Stimulated activated CD8-positive, alpha-beta memory T cell treated with anti-CD3 and anti-CD28 coated beads, Interleukin-12 subunit alpha, Interleukin-12 subunit beta, amount 100 ng/mL, for 24 hours (primary cell): ENCODE data around the gene SYNM.

Source experiments
- DNase-seq: peaks from one replicate; pipeline ENCODE4 v3.0.0-alpha.2; 2020; ENCODE audit errors: extremely low read depth

Gene SYNM

DNA sequence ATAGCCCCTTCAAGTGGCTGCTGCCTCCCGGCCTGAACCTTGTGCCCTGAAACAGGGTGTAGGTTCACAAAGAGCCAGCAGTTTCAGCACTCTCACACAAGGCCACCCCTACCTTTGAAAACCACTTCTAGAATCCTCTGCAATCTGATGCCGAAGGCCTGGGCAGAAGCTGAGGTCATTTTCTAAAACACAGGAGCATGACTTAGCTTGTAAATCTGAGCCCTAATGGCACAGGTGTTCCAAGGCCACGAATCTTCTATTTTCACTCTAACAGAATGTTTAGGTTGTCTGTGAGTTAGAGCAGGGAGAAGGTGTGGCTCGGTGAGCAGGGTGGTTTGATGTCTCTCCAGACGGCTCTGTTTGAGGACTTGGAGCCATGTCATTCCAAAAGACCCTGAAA, 62.3 kb downstream of the SYNM start:
- DNase-seq, result no peak

DNA sequence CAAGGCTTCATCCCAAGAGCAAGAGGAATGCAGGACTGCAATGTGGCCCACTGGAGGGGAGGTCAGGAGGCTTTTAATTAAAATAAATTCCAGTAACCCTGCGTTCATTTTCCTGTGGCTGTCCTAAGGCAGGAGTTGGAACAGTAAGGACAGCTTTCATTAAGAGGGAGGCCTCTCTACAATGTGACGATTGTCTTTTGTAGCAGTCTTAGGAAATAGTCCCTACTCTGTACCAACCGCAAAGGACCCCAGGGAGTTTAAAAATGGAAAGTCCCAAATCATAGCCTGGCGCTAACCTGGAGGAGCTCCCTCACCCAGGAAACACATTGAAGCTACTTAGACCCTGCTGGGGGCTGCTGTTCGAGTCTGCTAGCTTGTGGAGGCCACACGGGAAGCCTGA, 62.8 kb downstream of the SYNM start:
- DNase-seq, result no peak

DNA sequence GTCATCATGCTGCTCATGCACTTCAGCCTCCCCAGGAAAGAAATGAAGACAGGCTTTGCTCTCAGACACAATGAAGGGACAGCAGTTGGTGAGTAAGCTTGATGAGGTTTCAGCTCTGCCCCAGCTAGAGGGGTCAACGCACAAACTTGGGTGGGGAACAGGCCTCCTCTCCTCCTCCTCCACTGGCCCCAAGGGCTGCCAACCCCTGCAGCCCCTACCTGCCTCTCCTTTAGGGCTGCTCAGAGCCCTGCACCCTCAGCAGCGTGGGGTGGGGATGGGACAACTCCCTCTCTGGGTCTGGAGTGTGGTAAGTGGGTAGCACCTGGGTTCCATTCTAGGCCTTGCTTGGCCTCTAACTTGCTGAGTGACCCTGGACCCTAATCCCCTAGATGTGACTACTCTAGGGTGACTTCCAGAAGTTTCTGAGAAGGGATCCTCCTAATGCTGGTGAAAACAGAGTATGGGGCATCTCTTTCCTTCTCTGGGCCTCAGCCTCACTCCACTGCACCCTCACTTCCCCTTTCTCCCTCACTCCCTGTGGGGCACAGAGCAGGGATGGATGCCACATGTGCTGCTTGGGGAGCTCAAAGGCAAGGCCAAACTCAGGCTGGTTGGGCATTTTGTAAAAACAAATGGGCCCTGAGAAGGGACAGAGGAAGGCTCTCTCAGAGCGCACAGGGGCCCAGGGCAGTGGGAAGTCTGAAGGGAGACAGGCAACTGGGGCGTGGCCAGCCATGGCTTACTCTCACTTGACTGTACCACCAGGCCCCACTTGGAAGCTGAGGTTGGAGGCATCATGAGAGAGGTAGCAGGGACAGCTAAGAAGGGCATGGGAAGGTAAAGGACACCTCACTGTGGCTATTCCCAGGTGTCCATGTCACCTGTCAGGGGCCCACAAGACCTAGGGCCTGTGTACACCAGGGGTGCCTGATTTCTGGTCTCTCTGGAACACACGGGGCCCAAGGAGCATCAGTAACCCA, 64.0 kb downstream of the SYNM start:
- DNase-seq, result no peak

DNA sequence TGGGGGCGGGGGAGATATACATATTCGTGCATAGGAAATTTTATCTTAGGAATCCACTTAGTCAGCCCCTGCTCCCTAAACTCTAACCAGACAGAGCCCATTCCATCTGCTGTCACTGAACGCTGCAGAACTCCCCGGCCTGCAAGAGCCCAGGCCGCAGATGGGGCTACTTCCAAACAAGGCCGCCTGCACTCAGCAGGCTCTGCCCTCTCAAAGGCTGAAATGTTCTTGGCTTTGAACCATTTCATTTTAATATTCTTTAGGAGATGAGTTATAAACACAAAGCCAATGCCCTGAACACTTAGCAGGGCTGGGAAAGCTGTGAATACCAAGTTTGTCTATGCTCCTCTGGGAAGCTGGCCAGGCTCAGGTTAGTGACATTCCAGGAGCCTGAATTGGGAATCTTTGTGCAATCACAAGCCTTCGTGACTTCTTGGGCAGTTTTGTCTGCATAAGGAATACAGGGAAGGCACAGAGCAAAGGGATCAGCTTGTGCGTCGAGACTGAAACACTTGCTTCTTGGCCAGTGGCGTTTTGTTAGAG, 65.0 kb downstream of the SYNM start:
- no peak for DNase-seq

DNA sequence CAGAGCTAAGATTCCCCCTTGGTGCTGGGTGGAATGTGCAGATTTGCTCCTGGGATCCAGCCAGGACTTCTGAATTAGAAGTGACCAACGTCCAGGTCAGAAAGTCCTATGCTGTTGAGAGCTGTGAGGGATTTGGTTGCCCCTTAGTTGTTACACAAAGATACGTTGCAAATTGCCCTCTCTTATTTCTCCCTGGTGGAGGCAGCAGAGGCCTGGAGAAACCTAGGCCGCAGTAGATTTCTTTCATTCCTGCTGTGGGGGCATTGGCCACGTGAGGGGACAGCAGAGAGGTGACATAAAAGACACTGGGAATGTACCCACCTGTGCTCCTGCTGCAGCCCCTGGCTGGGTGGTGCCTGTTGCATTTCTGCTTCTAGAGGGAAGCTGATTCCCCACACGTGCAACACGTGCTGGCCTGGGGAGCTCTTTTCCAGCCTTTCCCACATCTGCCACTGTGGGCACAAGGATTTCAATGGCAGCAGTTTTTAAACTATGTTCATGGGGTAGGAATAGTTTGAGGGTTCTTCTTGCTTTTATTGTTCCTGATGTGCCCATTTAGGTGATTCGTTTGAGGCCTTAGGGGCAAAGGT, 65.7 kb downstream of the SYNM start:
- DNase-seq, result no peak

DNA sequence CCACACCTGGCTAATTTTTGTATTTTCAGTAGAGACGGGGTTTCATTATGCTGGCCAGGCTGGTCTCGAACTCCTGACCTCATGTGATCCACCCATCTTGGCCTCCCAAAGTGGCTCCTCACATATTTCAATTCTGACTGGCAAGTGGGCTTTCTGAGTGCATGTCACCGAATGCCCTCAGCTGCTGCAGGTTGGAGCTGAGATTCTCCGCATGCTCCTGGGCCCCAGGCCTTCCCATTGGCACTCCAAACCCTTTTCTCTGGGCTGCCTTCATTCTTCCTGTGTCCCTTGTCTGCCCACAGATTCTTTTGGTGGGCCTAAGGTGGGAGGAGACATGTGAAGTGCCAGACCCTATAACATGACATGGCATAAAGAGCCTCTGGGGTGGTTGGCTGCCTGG, 67.3 kb downstream of the SYNM start:
- no peak for DNase-seq

DNA sequence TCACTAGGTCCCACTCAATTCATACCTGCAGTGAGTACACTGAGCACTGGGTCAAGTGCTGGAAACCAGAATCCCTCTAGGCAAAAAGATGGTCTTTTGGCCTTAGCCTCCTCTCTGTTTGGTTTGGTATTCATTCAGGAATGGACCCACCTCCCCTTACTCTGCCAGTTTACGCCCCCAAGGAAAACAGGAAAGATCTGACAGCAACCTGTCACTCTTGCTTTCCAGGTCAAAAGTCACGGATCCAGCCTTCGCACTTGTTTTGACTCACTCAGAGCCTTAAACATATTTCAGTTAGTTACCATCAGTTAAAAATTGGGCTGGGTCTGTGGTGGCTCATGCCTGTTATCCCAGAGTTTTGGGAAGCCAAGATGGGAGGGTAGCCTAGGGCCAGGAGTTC, 68.1 kb downstream of the SYNM start:
- no peak for DNase-seq

DNA sequence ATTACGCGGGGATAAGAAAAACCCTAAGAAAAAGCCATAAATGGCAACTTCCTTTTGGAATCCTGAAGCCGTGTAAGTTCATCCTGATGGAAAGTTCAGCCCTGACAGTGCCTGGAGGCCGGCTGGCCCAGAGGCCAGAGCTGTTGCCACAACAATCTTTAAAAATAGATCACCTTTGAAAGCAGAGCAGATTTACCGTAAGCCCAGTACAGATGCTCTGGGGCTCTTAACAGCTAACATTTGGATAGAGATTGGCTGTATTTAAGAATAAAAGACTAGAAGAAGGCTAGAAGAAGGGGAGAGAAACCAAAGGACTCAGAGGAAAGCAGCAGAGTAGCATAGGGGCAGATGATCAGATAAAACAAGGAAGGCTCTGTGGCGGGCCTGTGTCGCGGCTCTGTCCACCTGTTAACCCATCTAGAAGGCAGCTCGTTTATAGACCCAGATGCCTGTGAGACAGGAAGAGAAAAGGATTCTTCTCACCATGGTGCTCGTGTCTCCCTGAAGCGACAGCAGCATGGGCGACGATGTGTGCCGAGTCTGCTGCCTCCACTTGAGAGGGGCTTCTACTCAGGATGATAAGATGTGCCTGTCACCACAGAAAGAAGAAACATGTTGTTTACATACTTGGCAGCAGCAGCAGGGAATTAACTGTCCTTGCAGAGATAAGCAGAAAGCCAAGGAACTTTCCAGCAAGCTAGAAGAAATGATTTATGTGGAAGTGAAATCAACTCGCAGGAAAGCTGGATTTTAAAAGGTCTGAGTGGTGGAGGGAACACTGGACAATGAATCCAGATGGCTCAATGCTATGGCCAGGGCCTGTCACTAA, 69.9 kb downstream of the SYNM start:
- DNase-seq, result no peak

DNA sequence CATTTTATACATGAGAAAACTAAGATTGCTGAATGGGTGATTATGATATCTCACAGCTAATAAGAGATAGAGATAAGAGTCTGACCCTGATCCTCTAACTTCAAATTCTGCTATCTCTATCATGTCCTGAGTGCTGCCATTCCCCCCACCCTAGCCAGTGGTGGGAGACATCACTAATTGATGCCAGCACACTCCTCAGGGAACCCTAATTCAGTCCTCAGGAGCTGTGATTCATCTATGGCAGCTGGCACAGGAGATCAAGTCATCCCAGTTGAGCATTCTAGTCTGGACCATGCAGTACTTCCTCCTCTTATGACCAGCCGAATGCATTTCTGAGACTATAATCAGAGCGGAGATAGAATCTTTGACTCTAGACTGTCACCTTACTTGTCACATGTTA, 71.9 kb downstream of the SYNM start:
- no peak for DNase-seq

DNA sequence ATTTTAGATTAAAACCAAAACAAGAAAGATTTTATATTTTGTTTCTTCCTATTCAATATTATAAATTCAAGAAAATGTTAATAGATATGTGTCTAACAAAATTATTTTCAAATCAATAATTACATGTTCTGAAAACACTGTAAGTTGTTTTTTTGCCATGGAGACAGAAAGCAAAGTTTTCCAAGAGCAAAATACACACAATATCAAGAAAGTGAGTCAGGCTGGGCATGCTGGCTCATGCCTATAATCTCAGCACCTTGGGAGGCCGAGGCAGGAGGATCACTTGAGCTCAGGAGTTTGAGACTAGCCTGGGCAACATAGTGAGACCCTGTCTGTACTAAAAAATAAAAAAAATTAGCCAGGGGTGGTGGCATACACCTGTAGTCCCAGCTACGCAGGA, 72.8 kb downstream of the SYNM start:
- no peak for DNase-seq

DNA sequence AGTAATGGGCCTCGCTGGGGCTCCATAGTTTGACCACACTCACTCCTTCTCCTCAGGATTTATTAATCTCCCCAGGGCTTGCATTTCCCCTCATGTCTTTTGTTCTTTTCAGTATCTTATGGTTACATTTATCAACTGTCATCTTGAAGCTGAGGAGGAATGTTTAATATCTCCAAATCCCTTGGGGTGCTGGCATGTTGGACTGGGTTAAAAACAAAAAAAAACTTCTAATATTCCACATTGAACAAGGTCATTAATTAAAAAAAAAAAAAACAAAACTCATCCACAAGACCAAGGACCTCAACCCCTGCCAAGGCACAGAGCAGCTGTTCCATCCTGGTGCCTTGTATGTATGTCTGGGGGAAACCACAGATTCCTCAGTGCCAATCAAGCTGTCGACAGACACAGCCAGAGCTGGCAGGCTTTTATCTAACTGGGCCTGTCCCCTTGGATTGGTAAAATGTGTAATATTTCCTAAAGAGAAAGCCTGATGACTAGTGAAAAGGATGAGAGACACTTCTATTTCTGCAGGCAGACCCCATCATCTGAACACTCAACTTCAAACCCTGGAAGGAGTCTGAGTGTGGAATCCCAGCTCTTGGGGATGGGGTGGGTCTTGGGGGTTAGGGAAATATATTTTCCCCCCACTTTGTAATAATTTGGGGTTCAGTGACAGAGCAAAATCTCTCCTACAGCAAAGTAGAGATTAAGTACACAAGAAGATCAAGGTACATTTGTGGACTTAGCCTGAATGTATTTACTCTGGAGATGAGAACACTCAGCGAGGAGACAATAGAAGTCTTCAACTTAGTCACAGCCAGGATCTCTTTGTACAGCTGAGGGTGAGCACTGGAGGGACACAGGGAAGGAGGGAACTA, 75.4 kb downstream of the SYNM start:
- DNase-seq, result no peak

DNA sequence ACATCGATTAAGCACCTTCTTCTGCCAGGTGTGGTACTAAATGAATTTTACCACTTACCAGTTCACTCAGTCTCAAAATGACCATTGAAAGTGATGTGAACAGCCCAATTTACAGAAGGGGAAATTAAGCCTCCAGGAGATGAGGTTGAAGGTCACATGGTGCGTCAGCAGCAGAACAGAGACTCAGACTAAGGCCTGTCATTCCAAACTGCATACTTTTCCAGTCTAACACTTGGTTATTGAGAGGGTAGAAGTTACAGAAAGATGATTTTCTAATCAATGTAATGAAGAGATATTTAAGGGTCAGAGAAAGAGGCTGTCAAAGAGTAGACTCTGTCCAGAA, 76.1 kb downstream of the SYNM start:
- no peak for DNase-seq

DNA sequence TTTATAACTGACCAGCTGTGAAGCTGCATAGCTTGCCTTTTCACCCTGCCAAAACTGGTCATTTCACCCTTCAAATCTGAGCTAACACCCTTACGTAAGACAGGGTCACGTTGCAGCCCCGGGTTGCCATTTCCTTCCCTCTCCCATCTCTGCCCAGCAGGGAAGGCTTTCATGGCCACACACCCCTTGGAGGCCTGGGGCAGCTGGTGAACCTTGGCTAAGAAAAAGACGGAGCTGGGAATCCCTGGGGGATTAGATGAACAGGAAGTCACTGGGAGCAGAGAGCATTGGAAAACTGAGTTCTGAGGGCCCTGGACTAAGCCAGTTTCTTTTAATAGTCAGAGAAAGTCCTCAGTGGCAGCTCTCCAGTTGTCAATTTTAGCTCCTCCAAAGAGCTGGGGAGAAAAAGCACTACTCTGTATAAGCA, 76.7 kb downstream of the SYNM start:
- DNase-seq, result no peak

DNA sequence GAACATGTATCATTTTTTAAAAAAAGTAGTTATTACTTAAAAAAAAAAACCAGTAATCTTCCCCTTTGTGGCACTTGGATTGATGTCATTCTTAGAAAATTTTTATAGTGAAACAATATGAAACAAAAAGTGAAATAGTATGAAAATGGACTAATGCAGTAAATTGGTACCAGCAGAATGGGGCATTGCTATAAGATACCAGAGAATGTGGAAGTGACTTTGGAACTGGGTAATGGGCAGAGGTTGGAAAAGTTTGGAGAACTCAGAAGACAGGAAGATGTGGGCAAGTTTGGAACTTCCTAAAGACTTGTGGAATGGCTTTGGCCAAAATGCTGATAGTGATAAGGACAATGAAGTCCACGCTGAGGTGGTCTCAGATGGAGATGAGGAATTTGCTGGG, 77.9 kb downstream of the SYNM start:
- no peak for DNase-seq
